Liver (tissue), 9 donors: ENCODE results near the gene NLK. TPM values are rescaled to one million over a fixed set of nuclear protein-coding genes. Genes with fewer than 3 reads are reported as not detected.

Experiments
- DNase-seq: peaks from one replicate; pipeline ENCODE4 v3.0.0-alpha.2; 2017; ENCODE audit warnings: low spot score
- H3K27ac ChIP-seq, 2 donors: one replicate each; pipeline ENCODE4 v1.7.0; 2013; ENCODE audit warnings: inconsistent platforms in 2 of 2, low read length in 2 of 2, control low read depth in 1 of 2, low read depth in 1 of 2, mild to moderate bottlenecking in 1 of 2
- H3K27me3 ChIP-seq, 4 donors: one replicate each; pipeline versions ENCODE4 v1.6.1 to v1.7.0; 2013; ENCODE audit warnings: low read length in 3 of 4, inconsistent platforms in 1 of 4, mild to moderate bottlenecking in 1 of 4, moderate library complexity in 1 of 4; ENCODE audit not compliant: control insufficient read depth in 4 of 4, insufficient read depth in 4 of 4
- H3K36me3 ChIP-seq, 4 donors: one replicate each; pipeline versions ENCODE4 v1.6.1 to v1.7.0; 2013; ENCODE audit warnings: low read length in 3 of 4, mild to moderate bottlenecking in 3 of 4, low read depth in 1 of 4, moderate library complexity in 1 of 4; ENCODE audit not compliant: control insufficient read depth in 4 of 4, insufficient read depth in 3 of 4
- H3K4me1 ChIP-seq, 4 donors: one replicate each; pipeline versions ENCODE4 v1.6.1 to v1.7.0; 2013; ENCODE audit warnings: low read length in 3 of 4, mild to moderate bottlenecking in 3 of 4, moderate library complexity in 1 of 4; ENCODE audit not compliant: control insufficient read depth in 4 of 4, insufficient read depth in 4 of 4
- H3K4me3 ChIP-seq, 3 donors: one replicate each; pipeline versions ENCODE4 v1.6.1 to v1.7.0; 2013; ENCODE audit warnings: low read length in 3 of 3, control low read depth in 1 of 3, low read depth in 1 of 3, mild to moderate bottlenecking in 1 of 3
- H3K9ac ChIP-seq, 2 donors: one replicate each; pipeline ENCODE4 v1.7.0; 2013; ENCODE audit warnings: low read length in 2 of 2, mild to moderate bottlenecking in 2 of 2, moderate library complexity in 2 of 2, control low read depth in 1 of 2, low read depth in 1 of 2
- H3K9me3 ChIP-seq, 4 donors: one replicate each; pipeline versions ENCODE4 v1.6.1 to v1.7.0; 2013; ENCODE audit warnings: low read length in 3 of 4; ENCODE audit not compliant: control insufficient read depth in 4 of 4
- CTCF ChIP-seq: fragments of 150-350 bp; IDR thresholded peaks from 2 replicates; pipeline ENCODE4 v1.5.1; 2017; ENCODE audit warnings: improper control_type of control experiment, low read depth, low read length; ENCODE audit not compliant: missing input control
- EGR1 ChIP-seq, 2 donors: IDR thresholded peaks; 2 replicates each; pipeline ENCODE4 v1.6.1; 2016 to 2018; ENCODE audit warnings: antibody characterized with exemption in 2 of 2, low read depth in 2 of 2
- FOXA2 ChIP-seq: IDR thresholded peaks from 2 replicates; pipeline ENCODE4 v1.6.1; 2016; ENCODE audit warnings: antibody characterized with exemption
- GABPA ChIP-seq, 2 donors: IDR thresholded peaks in 1 of 2; conservative IDR thresholded peaks in 1 of 2; 2 replicates each; pipeline ENCODE4 v1.6.1; 2016; ENCODE audit warnings: antibody characterized with exemption in 2 of 2, mild to moderate bottlenecking in 1 of 2, moderate library complexity in 1 of 2
- HNF4G ChIP-seq: IDR thresholded peaks from 2 replicates; pipeline ENCODE4 v1.6.1; 2016; ENCODE audit warnings: antibody characterized with exemption
- JUND ChIP-seq, 2 donors: IDR thresholded peaks; 2 replicates each; pipeline ENCODE4 v1.6.1; 2016; ENCODE audit warnings: antibody characterized with exemption in 2 of 2
- MAX ChIP-seq: IDR thresholded peaks from 2 replicates; pipeline ENCODE4 v1.6.1; 2016; ENCODE audit warnings: antibody characterized with exemption
- NR2F2 ChIP-seq: IDR thresholded peaks from 2 replicates; pipeline ENCODE4 v1.6.1; 2016; ENCODE audit warnings: antibody characterized with exemption
- RAD21 ChIP-seq, 2 donors: IDR thresholded peaks; 2 replicates each; pipeline ENCODE4 v1.6.1; 2016; ENCODE audit warnings: antibody characterized with exemption in 2 of 2, mild to moderate bottlenecking in 2 of 2
- REST ChIP-seq: IDR thresholded peaks from 2 replicates; pipeline ENCODE4 v1.6.1; 2016; ENCODE audit warnings: antibody characterized with exemption, mild to moderate bottlenecking
- RXRA ChIP-seq, 2 donors: IDR thresholded peaks; 2 replicates each; pipeline ENCODE4 v1.6.1; 2017 to 2018; ENCODE audit warnings: antibody characterized with exemption in 2 of 2, mild to moderate bottlenecking in 1 of 2
- TAF1 ChIP-seq: conservative IDR thresholded peaks from 2 replicates; pipeline ENCODE4 v1.6.1; 2016; ENCODE audit warnings: antibody characterized with exemption, mild to moderate bottlenecking
- YY1 ChIP-seq: IDR thresholded peaks from 2 replicates; pipeline ENCODE4 v1.6.1; 2016; ENCODE audit warnings: antibody characterized with exemption, mild to moderate bottlenecking
- WGBS: extraction: QIAGEN DNeasy Blood & Tissue Kit; methylation state at CpG from one replicate; pipeline ENCODE4 v1.1.7; 2013; 5-methylcytosine and 5-hydroxymethylcytosine counted together
- polyA plus RNA-seq, 2 donors: library from polyadenylated mRNA; stranded (reverse) in 1 of 2; unstranded in 1 of 2; fragments of 200-250 nt in 1 of 2; fragments of >200 nt in 1 of 2; fragmentation: Nextera tagmentation in 1 of 2; extraction: Ambion mirVana in 1 of 2; gene quantifications; one replicate each; pipeline versions ENCODE4 v1.2.1 to v1.2.3, GENCODE V29; 2013 to 2015
- total RNA-seq, 2 donors: library from RNA; depleted of rRNA; stranded (reverse); fragments of >200 nt; gene quantifications; one replicate each; pipeline ENCODE4 v1.2.3, GENCODE V29; 2014
- TF ChIP-seq, protein P1 (sequence below): IDR thresholded peaks from 2 replicates; pipeline ENCODE4 v1.6.1; 2016; ENCODE audit warnings: antibody characterized with exemption
- donor health status: healthy.
- donor health status: healthy.
- donor health status: healthy.
- donor health status: healthy.
- donor health status: healthy.

The NLK gene
- total and polyA plus RNA-seq, 4 donors, result 4.4 to 17.4 (median 9.2) TPM

DNA sequence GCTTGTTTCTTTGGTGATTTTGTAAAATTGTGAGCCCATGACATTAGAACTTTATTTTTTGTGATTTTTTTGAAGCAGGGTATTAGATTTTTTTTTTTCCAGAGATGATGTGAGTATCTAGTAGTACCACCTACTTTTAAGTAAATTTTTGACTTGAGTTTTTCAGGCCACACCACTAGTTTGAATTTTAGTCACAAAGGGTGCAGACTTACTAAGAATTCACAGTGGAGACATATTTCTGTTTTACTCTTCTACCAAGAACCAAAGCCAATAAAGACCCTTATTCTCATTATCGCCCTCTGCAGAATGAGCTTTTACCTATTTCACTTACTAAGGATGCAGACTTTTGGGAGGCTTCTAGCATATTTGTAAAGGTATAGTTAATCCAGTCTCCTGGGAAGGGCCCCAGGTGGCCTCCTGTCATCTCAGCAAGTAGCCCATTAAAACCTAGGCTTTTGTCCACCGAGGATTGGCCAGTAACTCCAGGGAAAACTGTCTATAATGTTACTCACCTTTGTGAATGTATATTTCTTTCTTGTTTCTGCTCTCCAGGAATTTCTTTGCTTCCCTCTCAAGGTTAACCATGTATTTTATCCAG lies 30.6 kb downstream of the NLK start:
- 93% methylated on average over 2 of the region's 2 CpGs for WGBS
- no peak for TF ChIP-seq JUND (IDR thresholded peaks at IDR 0.05)
- no peak for TF ChIP-seq RAD21 (IDR thresholded peaks at IDR 0.05)
- TF ChIP-seq NR2F2, result no peak
- no peak for TF ChIP-seq GABPA (IDR thresholded peaks at IDR 0.05 in 1 of 2, conservative IDR thresholded peaks at IDR 0.05 in 1 of 2)
- no peak for TF ChIP-seq YY1
- no peak for DNase-seq
- Histone ChIP-seq H3K4me1 (no peaks in the 10 kb centered on the region), H3K4me3 (no peak overlapping the region), H3K27ac (no peak overlapping the region), H3K9me3 (peaks cover 0 to 4% (median 0%) of the 10 kb centered on the region in 4 donors), H3K36me3 (no peaks in the 10 kb centered on the region), H3K9ac (no peak overlapping the region), H3K27me3 (no peaks in the 10 kb centered on the region)

DNA sequence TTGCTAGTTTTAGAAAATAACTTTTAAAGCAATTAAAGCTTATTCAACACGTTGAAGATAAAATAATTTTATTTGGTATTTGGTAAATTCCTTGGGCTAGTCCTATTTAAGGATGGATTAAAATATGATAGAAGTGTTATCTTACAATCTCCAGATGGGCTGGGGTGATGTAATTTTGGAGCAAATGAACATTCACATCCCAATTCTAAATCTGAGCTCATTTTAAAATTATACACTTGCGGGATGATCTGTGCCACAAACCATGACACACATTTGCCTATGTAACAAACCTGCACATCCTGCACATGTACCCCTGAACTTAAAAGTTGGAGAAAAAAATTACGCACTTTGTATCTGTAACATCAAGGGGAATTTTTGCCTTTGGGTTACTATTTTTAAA lies 31.5 kb downstream of the NLK start:
- H3K4me1 ChIP-seq, result no peaks in the 10 kb centered on the region
- H3K36me3 ChIP-seq, result no peaks in the 10 kb centered on the region
- no peak for DNase-seq
- 96% methylated on average over 3 of the region's 3 CpGs for WGBS
- H3K4me3 ChIP-seq, result no peak overlapping the region
- H3K9ac ChIP-seq, result no peak overlapping the region
- H3K27me3 ChIP-seq, result no peaks in the 10 kb centered on the region
- peaks cover 0 to 4% (median 0%) of the 10 kb centered on the region in 4 donors for H3K9me3 ChIP-seq
- H3K27ac ChIP-seq, result no peak overlapping the region
- TF ChIP-seq, protein P1, sequence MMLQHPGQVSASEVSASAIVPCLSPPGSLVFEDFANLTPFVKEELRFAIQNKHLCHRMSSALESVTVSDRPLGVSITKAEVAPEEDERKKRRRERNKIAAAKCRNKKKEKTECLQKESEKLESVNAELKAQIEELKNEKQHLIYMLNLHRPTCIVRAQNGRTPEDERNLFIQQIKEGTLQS, result no peak
- TF ChIP-seq CTCF, result no peak
- no peak for TF ChIP-seq REST
- TF ChIP-seq FOXA2, result no peak
- TF ChIP-seq NR2F2, result no peak
- TF ChIP-seq HNF4G, result no peak
- no peak for TF ChIP-seq MAX
- no peak for TF ChIP-seq GABPA (IDR thresholded peaks at IDR 0.05 in 1 of 2, conservative IDR thresholded peaks at IDR 0.05 in 1 of 2)
- TF ChIP-seq EGR1 (IDR thresholded peaks at IDR 0.05; ENCODE audit: low read depth in 2 of 2), result no peak
- no peak for TF ChIP-seq RXRA (IDR thresholded peaks at IDR 0.05)
- no peak for TF ChIP-seq TAF1
- no peak for TF ChIP-seq JUND (IDR thresholded peaks at IDR 0.05)
